MM.1S (cell line): Measurements from ENCODE around the gene UIMC1.

Experiments
- EZH2 ChIP-seq: fragments of 300-600 bp; sonication (generic); optimal IDR thresholded peaks from 2 replicates; pipeline ENCODE3; 2017; ENCODE audit warnings: low read depth, mild to moderate bottlenecking, antibody characterized with exemption, low read length, mixed read lengths
- TF ChIP-seq, protein P1 (sequence below): fragments of 300-600 bp; sonication (generic); IDR thresholded peaks from 2 replicates; pipeline ENCODE4 v1.5.1; 2016; ENCODE audit warnings: antibody characterized with exemption, low read length, mixed read lengths

DNA sequence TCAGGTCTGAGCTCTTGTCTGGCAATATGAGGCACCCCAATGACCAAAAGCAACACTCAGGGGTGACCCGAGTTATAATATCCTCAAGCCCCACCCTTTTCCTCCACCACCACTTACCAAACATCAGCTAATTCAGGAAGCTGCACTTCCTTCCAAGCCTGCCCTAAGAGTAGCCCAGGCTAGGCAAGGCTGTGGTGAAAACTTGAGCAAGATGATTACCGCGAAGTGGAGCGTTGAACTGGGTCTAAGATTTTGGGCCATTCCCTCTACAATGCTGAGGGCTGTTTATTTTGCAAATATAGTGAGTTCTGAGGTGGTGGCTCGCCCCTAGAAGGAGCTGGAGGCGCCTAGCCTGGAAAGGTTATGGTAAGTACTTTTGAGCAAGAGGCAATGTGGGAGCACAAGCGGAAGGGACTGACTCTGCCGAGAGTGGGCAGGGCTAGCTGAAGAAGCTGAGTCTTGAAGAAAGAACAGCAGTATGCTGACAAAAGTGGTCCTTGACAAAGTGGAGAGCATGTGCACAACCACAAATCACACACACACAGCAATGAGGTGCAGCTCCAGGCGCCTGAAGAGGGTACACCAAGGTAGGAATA is 107.2 kb downstream of the UIMC1 start, which contains the start of gene HK3:
- TF ChIP-seq, protein P1, sequence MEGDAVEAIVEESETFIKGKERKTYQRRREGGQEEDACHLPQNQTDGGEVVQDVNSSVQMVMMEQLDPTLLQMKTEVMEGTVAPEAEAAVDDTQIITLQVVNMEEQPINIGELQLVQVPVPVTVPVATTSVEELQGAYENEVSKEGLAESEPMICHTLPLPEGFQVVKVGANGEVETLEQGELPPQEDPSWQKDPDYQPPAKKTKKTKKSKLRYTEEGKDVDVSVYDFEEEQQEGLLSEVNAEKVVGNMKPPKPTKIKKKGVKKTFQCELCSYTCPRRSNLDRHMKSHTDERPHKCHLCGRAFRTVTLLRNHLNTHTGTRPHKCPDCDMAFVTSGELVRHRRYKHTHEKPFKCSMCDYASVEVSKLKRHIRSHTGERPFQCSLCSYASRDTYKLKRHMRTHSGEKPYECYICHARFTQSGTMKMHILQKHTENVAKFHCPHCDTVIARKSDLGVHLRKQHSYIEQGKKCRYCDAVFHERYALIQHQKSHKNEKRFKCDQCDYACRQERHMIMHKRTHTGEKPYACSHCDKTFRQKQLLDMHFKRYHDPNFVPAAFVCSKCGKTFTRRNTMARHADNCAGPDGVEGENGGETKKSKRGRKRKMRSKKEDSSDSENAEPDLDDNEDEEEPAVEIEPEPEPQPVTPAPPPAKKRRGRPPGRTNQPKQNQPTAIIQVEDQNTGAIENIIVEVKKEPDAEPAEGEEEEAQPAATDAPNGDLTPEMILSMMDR: no peak
- TF ChIP-seq EZH2: no peak
